Measurements from ENCODE around the gene F11R.
"Not testable (repeated sequence)": the region's sequence is repeated elsewhere in the genome, so short reads cannot be mapped to it uniquely, and the experiment has no call there.

F11R gene

DNA sequence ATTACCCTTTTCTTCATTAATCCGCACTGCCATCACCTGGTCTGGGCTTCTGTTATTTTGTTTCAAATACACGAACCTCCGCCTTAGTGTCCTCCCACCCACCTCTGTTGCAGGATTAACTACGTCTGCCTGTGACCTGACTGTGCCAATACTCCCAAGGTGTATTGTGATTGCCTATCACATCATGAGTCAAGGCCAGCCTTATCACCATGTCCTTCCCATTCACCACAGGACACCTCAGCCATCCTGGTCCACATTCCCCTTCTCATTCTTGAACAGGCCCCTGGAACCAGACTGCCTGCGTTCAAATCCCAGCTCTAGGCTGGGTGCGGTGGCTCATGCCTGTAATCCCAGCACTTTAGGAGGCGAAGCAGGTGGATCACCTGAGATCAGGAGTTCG lies 14.4 kb downstream of the F11R start:
- Histone ChIP-seq H3K27ac (ENCODE audit: low read depth, low read length) (no peak overlapping the region), H3K9ac (ENCODE audit: low read length) (no peak overlapping the region), H3K27me3 (ENCODE audit: control insufficient read depth in 1 of 2, insufficient read depth in 2 of 2, low read length in 2 of 2) (no peaks in the 10 kb centered on the region), H3K36me3 (ENCODE audit: insufficient read depth, low read length) (no peaks in the 10 kb centered on the region), H3K9me3 (ENCODE audit: low read length) (no peaks in the 10 kb centered on the region), H3K4me3 (ENCODE audit: low read depth in 1 of 2, low read length in 2 of 2) (no peak overlapping the region), H3K4me1 (ENCODE audit: insufficient read depth, low read length) (no peaks in the 10 kb centered on the region)

DNA sequence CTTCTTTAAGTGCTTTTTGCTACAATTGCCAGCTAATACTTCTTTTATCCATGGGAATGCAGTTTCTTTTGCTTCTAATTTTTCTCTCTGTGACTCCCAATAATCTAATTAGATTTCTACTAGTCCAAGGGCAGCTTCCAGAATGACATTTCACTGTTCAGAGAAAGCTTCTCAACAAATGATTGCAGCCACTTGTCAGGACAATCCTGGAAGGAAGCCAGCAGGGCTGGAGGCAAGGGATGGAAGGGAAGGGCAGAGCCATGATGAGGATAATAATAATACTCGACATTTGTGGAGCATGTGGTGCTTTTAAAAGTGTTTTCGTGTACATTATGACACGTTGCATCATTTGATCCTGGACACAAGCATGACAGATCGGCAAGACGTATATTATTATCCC lies 19.4 kb downstream of the F11R start:
- H3K9me3 ChIP-seq (ENCODE audit: low read length) = no peaks in the 10 kb centered on the region
- H3K9ac ChIP-seq (ENCODE audit: low read length) = no peak overlapping the region
- no peak overlapping the region for H3K4me3 ChIP-seq (ENCODE audit: low read depth in 1 of 2, low read length in 2 of 2)
- H3K4me1 ChIP-seq (ENCODE audit: insufficient read depth, low read length) = no peaks in the 10 kb centered on the region
- H3K27me3 ChIP-seq (ENCODE audit: control insufficient read depth in 1 of 2, insufficient read depth in 2 of 2, low read length in 2 of 2) = no peaks in the 10 kb centered on the region
- H3K27ac ChIP-seq (ENCODE audit: low read depth, low read length) = no peak overlapping the region
- H3K36me3 ChIP-seq (ENCODE audit: insufficient read depth, low read length) = peaks cover 15% of the 10 kb centered on the region

DNA sequence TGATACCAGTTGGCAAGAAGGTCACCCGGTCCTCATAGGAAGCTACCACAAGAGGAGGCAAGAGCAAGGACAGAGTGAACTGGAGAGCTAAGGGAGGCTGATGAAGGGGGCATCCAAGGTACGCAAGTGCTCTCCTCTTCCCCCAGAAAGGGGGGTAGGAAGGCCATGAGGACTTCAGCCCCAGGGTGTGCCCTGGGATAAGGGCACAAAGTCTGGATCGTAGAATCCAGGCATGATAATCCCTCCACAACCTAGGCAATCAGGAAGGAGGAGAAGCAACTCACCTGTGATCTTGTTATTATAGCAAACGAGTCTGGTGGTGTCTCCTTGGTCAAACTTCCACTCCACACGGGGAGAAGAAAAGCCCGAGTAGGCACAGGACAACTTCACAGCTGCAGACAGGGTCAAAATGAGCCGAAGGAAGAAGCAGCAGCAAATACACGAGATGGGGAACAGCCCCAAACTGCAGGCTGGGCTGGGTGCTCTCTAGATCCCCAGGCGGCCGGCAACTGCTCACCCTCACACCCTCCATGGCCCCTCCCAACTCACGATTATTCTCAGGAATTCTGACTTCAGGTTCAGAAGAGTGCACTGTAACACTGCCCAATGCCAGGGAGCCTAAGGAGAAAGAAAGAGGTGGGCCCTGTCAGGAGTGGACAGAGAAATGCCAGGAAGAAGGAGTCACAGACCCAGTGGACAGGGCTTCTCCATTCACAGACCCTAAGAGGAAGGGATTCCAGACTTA lies 20.0 kb downstream of the F11R start:
- peaks cover 15% of the 10 kb centered on the region for H3K36me3 ChIP-seq (ENCODE audit: insufficient read depth, low read length)
- H3K4me1 ChIP-seq (ENCODE audit: insufficient read depth, low read length) = no peaks in the 10 kb centered on the region
- H3K9me3 ChIP-seq (ENCODE audit: low read length) = no peaks in the 10 kb centered on the region
- H3K4me3 ChIP-seq (ENCODE audit: low read depth in 1 of 2, low read length in 2 of 2) = no peak overlapping the region
- H3K27me3 ChIP-seq (ENCODE audit: control insufficient read depth in 1 of 2, insufficient read depth in 2 of 2, low read length in 2 of 2) = no peaks in the 10 kb centered on the region
- H3K27ac ChIP-seq (ENCODE audit: low read depth, low read length) = no peak overlapping the region
- no peak overlapping the region for H3K9ac ChIP-seq (ENCODE audit: low read length)

DNA sequence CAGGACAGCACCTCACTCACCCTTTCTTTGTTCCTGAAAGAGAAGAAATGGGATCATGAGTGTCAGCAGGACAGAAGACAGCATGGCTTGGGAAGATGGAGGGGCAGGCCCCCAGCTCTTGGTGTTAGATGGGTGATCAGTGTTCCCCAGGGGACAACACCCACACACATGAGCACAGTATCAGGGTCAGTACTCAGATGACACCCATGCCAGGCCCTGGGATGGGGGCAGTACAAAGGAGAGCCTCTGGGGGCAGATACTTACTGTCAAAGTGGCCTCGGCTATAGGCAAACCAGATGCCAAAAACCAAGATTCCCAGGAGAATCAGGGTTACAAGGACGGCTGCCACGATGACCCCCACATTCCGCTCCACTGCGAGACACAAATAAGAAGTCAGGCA lies 21.6 kb downstream of the F11R start:
- Histone ChIP-seq H3K9me3 (ENCODE audit: low read length) (no peaks in the 10 kb centered on the region), H3K27ac (ENCODE audit: low read depth, low read length) (no peak overlapping the region), H3K36me3 (ENCODE audit: insufficient read depth, low read length) (peaks cover 15% of the 10 kb centered on the region), H3K4me1 (ENCODE audit: insufficient read depth, low read length) (no peaks in the 10 kb centered on the region), H3K4me3 (ENCODE audit: low read depth in 1 of 2, low read length in 2 of 2) (no peak overlapping the region), H3K27me3 (ENCODE audit: control insufficient read depth in 1 of 2, insufficient read depth in 2 of 2, low read length in 2 of 2) (no peaks in the 10 kb centered on the region), H3K9ac (ENCODE audit: low read length) (no peak overlapping the region)

DNA sequence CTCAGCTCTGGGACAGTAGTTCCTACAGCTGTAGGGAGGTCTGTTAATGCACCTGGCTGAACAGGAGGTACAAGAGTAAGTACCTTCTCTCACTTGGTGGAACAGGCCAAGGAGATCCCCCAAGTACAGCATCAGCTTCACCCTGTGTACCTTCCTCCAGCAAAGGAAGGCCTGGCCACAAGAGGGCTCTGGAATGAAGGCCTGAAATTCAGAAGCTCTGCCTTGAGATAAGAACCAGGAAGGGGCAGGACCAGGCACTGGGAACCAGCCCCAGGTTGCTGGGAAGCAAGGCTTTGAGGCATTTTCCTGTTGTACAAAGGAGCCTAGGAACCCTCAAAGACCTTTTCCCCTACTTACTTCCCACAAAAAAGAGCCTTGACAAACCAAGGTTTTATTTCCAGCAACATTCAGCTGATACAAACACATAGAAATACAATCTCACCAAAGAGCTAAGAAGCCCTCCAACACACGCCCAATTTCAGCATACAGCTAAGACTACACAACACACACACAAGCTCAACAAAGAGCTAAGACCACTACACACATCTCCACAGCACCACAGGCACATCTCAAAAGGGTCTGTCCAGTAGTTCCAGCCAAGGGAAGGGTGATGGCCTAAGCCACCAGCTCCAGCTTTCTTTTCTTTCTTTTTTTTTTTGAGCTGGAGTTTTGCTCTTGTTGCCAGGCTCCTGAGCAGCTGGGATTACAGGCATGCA lies 23.5 kb downstream of the F11R start:
- Histone ChIP-seq H3K4me3 (ENCODE audit: low read depth in 1 of 2, low read length in 2 of 2) (no peak overlapping the region), H3K4me1 (ENCODE audit: insufficient read depth, low read length) (no peaks in the 10 kb centered on the region), H3K9me3 (ENCODE audit: low read length) (no peaks in the 10 kb centered on the region), H3K27me3 (ENCODE audit: control insufficient read depth in 1 of 2, insufficient read depth in 2 of 2, low read length in 2 of 2) (no peaks in the 10 kb centered on the region), H3K27ac (ENCODE audit: low read depth, low read length) (no peak overlapping the region), H3K36me3 (ENCODE audit: insufficient read depth, low read length) (peaks cover 15% of the 10 kb centered on the region), H3K9ac (ENCODE audit: low read length) (no peak overlapping the region)

DNA sequence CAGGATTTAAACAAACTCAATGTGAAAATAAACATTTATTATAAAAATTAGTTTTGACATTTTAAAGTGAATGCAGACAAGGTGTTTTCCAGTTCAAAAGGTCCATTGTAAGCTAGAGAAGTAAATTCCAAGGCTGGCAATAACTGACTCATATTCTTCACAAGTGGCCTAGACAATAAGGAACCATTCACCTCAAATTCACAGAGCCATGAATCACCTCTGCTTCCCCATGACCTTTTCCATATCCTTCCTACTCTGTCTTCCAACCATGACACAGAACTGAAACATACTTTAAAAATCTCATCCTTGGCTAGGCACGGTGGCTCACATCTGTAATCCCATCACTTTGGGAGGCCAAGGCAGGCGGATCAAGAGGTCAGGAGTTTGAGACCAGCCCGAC lies 24.8 kb downstream of the F11R start:
- Histone ChIP-seq H3K4me3 (ENCODE audit: low read depth in 1 of 2, low read length in 2 of 2) (no peak overlapping the region), H3K36me3 (ENCODE audit: insufficient read depth, low read length) (peaks cover 15% of the 10 kb centered on the region), H3K9me3 (ENCODE audit: low read length) (no peaks in the 10 kb centered on the region), H3K27ac (ENCODE audit: low read depth, low read length) (no peak overlapping the region), H3K4me1 (ENCODE audit: insufficient read depth, low read length) (no peaks in the 10 kb centered on the region), H3K27me3 (ENCODE audit: control insufficient read depth in 1 of 2, insufficient read depth in 2 of 2, low read length in 2 of 2) (no peaks in the 10 kb centered on the region), H3K9ac (ENCODE audit: low read length) (no peak overlapping the region)

DNA sequence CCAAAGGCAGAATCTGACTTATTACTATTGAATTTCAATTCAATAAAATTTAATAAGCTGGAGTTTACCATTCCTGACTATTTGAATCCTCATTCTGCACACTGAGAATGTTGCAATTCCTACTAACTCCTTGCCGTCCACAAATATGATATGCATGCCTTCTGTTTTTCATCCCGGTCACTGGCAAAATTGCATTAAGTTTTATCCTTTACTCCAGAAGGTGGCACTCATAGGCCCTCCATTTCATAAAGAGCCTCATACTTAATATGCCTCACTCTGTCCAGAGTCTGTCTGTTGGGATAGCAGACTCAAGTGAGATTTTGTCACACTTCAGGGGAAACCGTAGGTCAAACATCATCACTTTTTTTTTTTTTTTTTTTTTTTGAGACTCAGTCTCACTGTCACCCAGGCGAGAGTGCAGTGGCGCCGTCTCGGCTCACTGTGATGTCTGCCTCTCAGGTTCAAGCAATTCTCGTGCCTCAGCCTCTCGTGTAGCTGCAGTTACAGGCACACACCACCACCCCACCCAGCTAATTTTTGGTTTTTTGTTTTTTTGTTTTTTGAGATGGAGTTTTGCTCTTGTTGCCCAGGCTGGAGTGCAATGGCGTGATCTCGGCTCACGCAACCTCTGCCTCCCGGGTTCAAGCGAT lies 27.3 kb downstream of the F11R start:
- H3K27me3 ChIP-seq (ENCODE audit: control insufficient read depth in 1 of 2, insufficient read depth in 2 of 2, low read length in 2 of 2) = no peaks in the 10 kb centered on the region
- H3K9me3 ChIP-seq (ENCODE audit: low read length) = no peaks in the 10 kb centered on the region
- H3K36me3 ChIP-seq (ENCODE audit: insufficient read depth, low read length) = no peaks in the 10 kb centered on the region
- H3K9ac ChIP-seq (ENCODE audit: low read length) = no peak overlapping the region
- H3K4me1 ChIP-seq (ENCODE audit: insufficient read depth, low read length) = peaks cover 3% of the 10 kb centered on the region
- H3K4me3 ChIP-seq (ENCODE audit: low read depth in 1 of 2, low read length in 2 of 2) = no peak overlapping the region
- H3K27ac ChIP-seq (ENCODE audit: low read depth, low read length) = no peak overlapping the region

DNA sequence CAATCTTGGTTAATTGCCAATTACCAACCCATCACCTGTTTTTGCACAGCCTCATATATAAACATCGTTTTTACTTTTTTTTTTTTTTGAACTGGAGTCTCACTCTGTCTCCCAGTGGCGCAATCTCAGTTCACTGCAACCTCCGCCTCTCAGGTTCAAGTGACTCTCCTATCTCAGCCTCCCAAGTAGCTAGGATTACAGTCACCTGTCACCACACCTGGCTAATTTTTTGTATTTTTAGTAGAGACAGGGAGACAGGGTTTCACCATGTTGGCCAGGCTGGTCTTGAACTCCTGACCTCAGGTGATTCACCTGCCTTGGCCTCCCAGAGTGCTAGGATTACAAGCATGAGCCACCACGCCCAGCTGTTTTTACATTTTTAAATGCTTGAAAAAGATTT lies 28.9 kb downstream of the F11R start:
- not testable (repeated sequence) for H3K27ac ChIP-seq (ENCODE audit: low read depth, low read length); H3K4me3 ChIP-seq (ENCODE audit: low read depth in 1 of 2, low read length in 2 of 2); H3K4me1 ChIP-seq (ENCODE audit: insufficient read depth, low read length); H3K9me3 ChIP-seq (ENCODE audit: low read length); H3K27me3 ChIP-seq (ENCODE audit: control insufficient read depth in 1 of 2, insufficient read depth in 2 of 2, low read length in 2 of 2); H3K9ac ChIP-seq (ENCODE audit: low read length); H3K36me3 ChIP-seq (ENCODE audit: insufficient read depth, low read length)

DNA sequence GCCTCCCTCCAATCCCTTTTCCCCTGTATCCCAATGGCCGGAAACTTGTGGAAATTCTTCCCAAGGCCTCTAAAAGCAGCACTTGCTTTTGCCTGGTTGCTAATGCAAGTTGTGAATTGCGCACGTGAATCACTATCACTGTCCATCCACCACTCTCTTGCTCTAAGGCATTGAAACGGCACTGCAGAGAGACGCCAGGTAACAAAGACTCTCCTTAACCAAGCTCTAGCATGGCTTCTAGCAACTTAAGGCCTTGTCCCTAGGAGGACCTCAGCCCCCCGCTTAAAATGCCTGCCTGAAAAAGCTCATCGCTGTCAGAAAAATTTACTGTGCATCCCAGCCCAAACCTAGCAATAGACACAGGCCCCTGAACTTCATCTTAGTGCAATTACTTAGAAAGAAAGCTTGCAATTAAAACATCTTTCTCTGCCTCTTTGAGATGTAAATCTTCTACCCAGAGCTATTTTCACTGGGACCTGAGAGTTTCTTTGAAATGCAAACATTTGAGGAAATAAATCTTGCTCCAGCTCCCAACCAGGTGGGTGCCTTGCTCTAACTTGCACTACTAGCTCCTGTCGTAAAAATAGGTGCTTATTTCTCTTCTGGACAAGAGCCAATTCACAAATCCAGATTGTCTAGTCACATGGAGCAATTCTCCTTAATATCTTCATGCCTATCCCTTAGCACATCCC lies 33.4 kb downstream of the F11R start:
- no peak overlapping the region for H3K27ac ChIP-seq (ENCODE audit: low read depth, low read length)
- no peak overlapping the region for H3K9ac ChIP-seq (ENCODE audit: low read length)
- H3K36me3 ChIP-seq (ENCODE audit: insufficient read depth, low read length) = no peaks in the 10 kb centered on the region
- peaks cover 0 to 1% of the 10 kb centered on the region in 2 donors for H3K27me3 ChIP-seq (ENCODE audit: control insufficient read depth in 1 of 2, insufficient read depth in 2 of 2, low read length in 2 of 2)
- peaks cover 3% of the 10 kb centered on the region for H3K4me1 ChIP-seq (ENCODE audit: insufficient read depth, low read length)
- no peaks in the 10 kb centered on the region for H3K9me3 ChIP-seq (ENCODE audit: low read length)
- H3K4me3 ChIP-seq (ENCODE audit: low read depth in 1 of 2, low read length in 2 of 2) = no peak overlapping the region

DNA sequence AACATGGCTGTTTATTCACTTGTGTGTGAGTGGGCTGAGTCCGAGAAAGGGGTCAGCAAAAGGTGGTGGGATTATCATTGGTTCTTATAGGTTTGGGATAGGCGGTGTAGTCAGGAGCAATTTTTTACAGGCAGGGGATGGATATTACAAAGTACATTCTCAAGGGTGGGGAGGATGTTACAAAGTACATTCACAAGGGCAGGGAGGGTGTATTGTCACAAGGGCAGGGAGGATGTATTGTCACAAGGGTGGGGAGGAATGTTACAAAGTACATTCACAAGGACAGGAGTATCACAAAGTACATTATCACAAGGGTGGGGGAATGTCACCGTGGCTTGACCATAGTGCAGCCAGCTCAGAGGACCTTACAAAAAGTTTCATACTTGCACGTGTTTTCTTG lies 35.2 kb downstream of the F11R start:
- Histone ChIP-seq H3K9ac (ENCODE audit: low read length) (no peak overlapping the region), H3K4me3 (ENCODE audit: low read depth in 1 of 2, low read length in 2 of 2) (no peak overlapping the region), H3K27me3 (ENCODE audit: control insufficient read depth in 1 of 2, insufficient read depth in 2 of 2, low read length in 2 of 2) (peaks cover 0 to 11% of the 10 kb centered on the region in 2 donors), H3K27ac (ENCODE audit: low read depth, low read length) (no peak overlapping the region), H3K36me3 (ENCODE audit: insufficient read depth, low read length) (no peaks in the 10 kb centered on the region), H3K9me3 (ENCODE audit: low read length) (no peaks in the 10 kb centered on the region), H3K4me1 (ENCODE audit: insufficient read depth, low read length) (peaks cover 3% of the 10 kb centered on the region)

DNA sequence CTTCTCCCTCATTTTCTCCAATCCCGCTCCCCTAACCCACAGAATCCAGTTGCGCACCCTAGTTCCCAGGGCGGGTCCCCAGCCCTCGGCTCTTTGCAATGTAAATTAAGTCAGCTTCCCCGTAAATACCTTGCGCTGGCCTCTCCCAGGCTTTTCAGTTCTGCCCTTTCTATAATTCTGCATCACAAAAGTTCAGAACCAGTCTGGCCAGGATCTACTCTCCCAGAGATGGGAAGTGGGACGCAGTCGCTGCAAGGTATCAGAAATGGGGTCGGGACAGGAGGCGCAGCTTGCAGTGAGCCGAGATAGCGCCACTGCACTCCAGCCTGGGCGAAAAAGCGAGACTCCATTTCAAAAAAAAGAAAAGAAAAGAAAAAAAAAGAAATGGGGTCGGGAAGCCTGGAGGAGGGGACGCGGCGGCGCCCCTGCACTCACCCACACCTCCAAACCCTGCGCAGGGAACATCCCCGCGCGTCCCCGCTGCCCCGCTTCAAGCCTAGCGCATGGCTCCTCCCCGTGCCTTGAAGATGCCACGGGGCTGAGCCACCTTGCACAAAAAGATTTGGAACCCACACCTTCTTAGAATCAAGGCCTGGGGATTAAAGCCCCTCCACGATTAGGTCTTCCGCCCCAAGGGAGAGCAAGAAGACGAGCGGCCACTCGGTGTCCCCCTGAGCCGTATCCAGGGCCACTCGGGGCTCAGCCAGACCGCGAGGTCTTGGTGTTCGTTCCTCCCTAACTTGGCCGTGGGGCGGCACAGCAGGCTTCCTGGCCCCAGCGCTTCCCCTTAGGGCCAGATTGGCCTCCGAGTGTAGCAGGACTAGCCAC lies 39.2 kb downstream of the F11R start:
- H3K36me3 ChIP-seq (ENCODE audit: insufficient read depth, low read length) = no peaks in the 10 kb centered on the region
- H3K9me3 ChIP-seq (ENCODE audit: low read length) = no peaks in the 10 kb centered on the region
- H3K4me1 ChIP-seq (ENCODE audit: insufficient read depth, low read length) = no peaks in the 10 kb centered on the region
- no peak overlapping the region for H3K4me3 ChIP-seq (ENCODE audit: low read depth in 1 of 2, low read length in 2 of 2)
- peaks cover 0 to 11% of the 10 kb centered on the region in 2 donors for H3K27me3 ChIP-seq (ENCODE audit: control insufficient read depth in 1 of 2, insufficient read depth in 2 of 2, low read length in 2 of 2)
- no peak overlapping the region for H3K27ac ChIP-seq (ENCODE audit: low read depth, low read length)
- H3K9ac ChIP-seq (ENCODE audit: low read length) = no peak overlapping the region
